ENCODE results near the gene PXT1.

The PXT1 gene

GRCh38 chr6:36387440-36388303 lies 55.0 kb downstream of the PXT1 start, which contains the start of gene ETV7:
TSS of gene ETV7 (minus strand) at chr6:36387669. CDS start at chr6:36387541, 128 bp downstream.
- DNase-seq = peak in 4 of 6 experiments; percentile 5 to 48 (median 24)

GRCh38 chr6:36386495-36387439 lies 55.9 kb downstream of the PXT1 start:
- peak in 3 of 6 experiments; percentile 20 to 48 (median 22) for DNase-seq

- no peak for DNase-seq
These were observed 58.6 kb downstream of the PXT1 start for GRCh38 chr6:36384095-36384494.

GRCh38 chr6:36383606-36384005 lies 59.0 kb downstream of the PXT1 start:
- no peak for DNase-seq

GRCh38 chr6:36382976-36383375 lies 59.7 kb downstream of the PXT1 start:
- no peak for DNase-seq

GRCh38 chr6:36381502-36382389 lies 60.9 kb downstream of the PXT1 start:
- DNase-seq = no peak

GRCh38 chr6:36380166-36380565 lies 62.5 kb downstream of the PXT1 start:
- no peak for DNase-seq

- DNase-seq = no peak
These were observed 63.7 kb downstream of the PXT1 start for GRCh38 chr6:36378936-36379335.

- no peak for DNase-seq
These were observed 64.3 kb downstream of the PXT1 start for GRCh38 chr6:36378243-36378920.

GRCh38 chr6:36377594-36377993 lies 65.1 kb downstream of the PXT1 start:
- no peak for DNase-seq

GRCh38 chr6:36376742-36377141 lies 65.9 kb downstream of the PXT1 start:
- no peak for DNase-seq

- no peak for DNase-seq
These were observed 66.5 kb downstream of the PXT1 start for GRCh38 chr6:36376183-36376582.

GRCh38 chr6:36375644-36376155 lies 67.0 kb downstream of the PXT1 start:
- no peak for DNase-seq

GRCh38 chr6:36374972-36375371 lies 67.7 kb downstream of the PXT1 start:
- no peak for DNase-seq

GRCh38 chr6:36374194-36374593 lies 68.5 kb downstream of the PXT1 start:
- DNase-seq = no peak

GRCh38 chr6:36373368-36374019 lies 69.2 kb downstream of the PXT1 start:
- DNase-seq = no peak

- DNase-seq = no peak
These were observed 70.6 kb downstream of the PXT1 start for GRCh38 chr6:36372088-36372487.

- no peak for DNase-seq
These were observed 71.4 kb downstream of the PXT1 start for GRCh38 chr6:36371211-36371610.

GRCh38 chr6:36370638-36371037 lies 72.0 kb downstream of the PXT1 start:
- no peak for DNase-seq

GRCh38 chr6:36368921-36369865 lies 73.5 kb downstream of the PXT1 start:
- DNase-seq = no peak

All from stimulated activated naive CD4-positive, alpha-beta T cell (primary cell).